Panc1 (cell line): ENCODE measurements around the gene FOXK2. TPM values are rescaled to one million over a fixed set of nuclear protein-coding genes. Genes with fewer than 3 reads are reported as not detected.

Experiments used
- ATAC-seq: fragments of 200-7000 bp; cut with Tn5 transposase; 2 replicates; pipeline ENCODE4 v1.9.1; 2020; ENCODE audit warnings: mild to moderate bottlenecking, moderate library complexity
- BruUV-seq: library from RNA; stranded (reverse); fragments of 400-500 nt; replicated peaks from 2 replicates; lab custom pipeline; 2021; lab: Mats Ljungman, UMichigan
- CTCF ChIA-PET: fragments of 300-600 bp; sonication (Branson Sonifier 250); formaldehyde crosslinking; loops from one replicate; lab custom pipeline; 2022; ENCODE audit warnings: antibody characterized with exemption; lab: Charles Lee
- POLR2A ChIA-PET: fragments of 300-600 bp; sonication (Branson Sonifier 250); formaldehyde crosslinking; loops from one replicate; lab custom pipeline; 2022; ENCODE audit warnings: antibody characterized with exemption; lab: Charles Lee
- DNase-seq: peaks from one replicate; pipeline ENCODE4 v3.0.0-alpha.2; 2010; ENCODE audit warnings: low read depth, low spot score
- H3K27ac ChIP-seq: 2 replicates; pipeline ENCODE4 v1.5.1; 2011; ENCODE audit warnings: mild to moderate bottlenecking, low read length, inconsistent platforms
- H3K27me3 ChIP-seq: fragments of 200-500 bp; sonication (Bioruptor generic); 2 replicates; pipeline ENCODE4 v1.6.0; 2014; ENCODE audit warnings: low read length, inconsistent platforms; ENCODE audit not compliant: control insufficient read depth, insufficient read depth
- H3K36me3 ChIP-seq: fragments of 200-500 bp; sonication (Bioruptor generic); 2 replicates; pipeline ENCODE4 v1.5.1; 2014; ENCODE audit warnings: inconsistent platforms, mild to moderate bottlenecking, low read length, moderate library complexity; ENCODE audit not compliant: control insufficient read depth, insufficient read depth
- H3K4me1 ChIP-seq: 2 replicates; pipeline ENCODE4 v1.5.1; 2011; ENCODE audit warnings: inconsistent platforms, mild to moderate bottlenecking, low read length, moderate library complexity; ENCODE audit not compliant: control insufficient read depth, insufficient read depth
- H3K4me3 ChIP-seq, 2 experiments: 2 replicates each; pipeline ENCODE4 v1.5.1; 2011 to 2012; ENCODE audit warnings: low read depth in 2 of 2, low read length in 2 of 2, mild to moderate bottlenecking in 2 of 2, inconsistent platforms in 1 of 2, moderate library complexity in 1 of 2
- H3K9me3 ChIP-seq: fragments of 200-500 bp; sonication (Bioruptor generic); 2 replicates; pipeline ENCODE4 v1.5.1; 2014; ENCODE audit warnings: low read depth, mild to moderate bottlenecking, inconsistent platforms, low read length, moderate library complexity; ENCODE audit not compliant: control insufficient read depth, insufficient read depth
- POLR2AphosphoS5 ChIP-seq: IDR thresholded peaks from 2 replicates; pipeline ENCODE4 v1.6.1; 2012; ENCODE audit warnings: mild to moderate bottlenecking, low read depth, low read length, moderate library complexity
- SIN3A ChIP-seq: IDR thresholded peaks from 2 replicates; pipeline ENCODE4 v1.6.1; 2012; ENCODE audit warnings: low read depth, mild to moderate bottlenecking, low read length, moderate library complexity, borderline replicate concordance; ENCODE audit not compliant: insufficient read depth
- TCF7L2 ChIP-seq: IDR thresholded peaks from 2 replicates; pipeline ENCODE4 v1.6.1; 2011; ENCODE audit warnings: mild to moderate bottlenecking, low read depth, low read length, inconsistent platforms
- in situ Hi-C: cut with HindIII; loops from 2 replicates; pipeline ENCODE4 v1.10.0; 2016; ENCODE audit warnings: low sequenced_read_pairs, low pct_unique_long_range_greater_than_20kb
- intact Hi-C: fragments of 100-400 bp; cut with micrococcal nuclease; formaldehyde crosslinking; loops from one replicate; pipeline ENCODE4 v1.10.0; 2022; ENCODE audit not compliant: unreplicated experiment
- total RNA-seq: library from RNA; stranded (reverse); gene quantifications from one replicate; pipeline ENCODE4 v1.2.1, GENCODE V29; 2021; ENCODE audit not compliant: unreplicated experiment
- TF ChIP-seq, protein P1 (sequence below): fragments of 450-650 bp; IDR thresholded peaks from 2 replicates; pipeline ENCODE4 v1.5.1; 2017; ENCODE audit warnings: mild to moderate bottlenecking
- TF ChIP-seq, protein P2 (sequence below), 2 experiments: IDR thresholded peaks; 2 replicates each; pipeline ENCODE4 v1.6.1; 2011 to 2012; ENCODE audit warnings: low read depth in 2 of 2, control low read depth in 1 of 2, low read length in 1 of 2, mild to moderate bottlenecking in 1 of 2, moderate library complexity in 1 of 2; ENCODE audit not compliant: insufficient read depth in 1 of 2

FOXK2 gene
- total RNA-seq, 1 experiment from 2014 or later, result 143 TPM

DNA sequence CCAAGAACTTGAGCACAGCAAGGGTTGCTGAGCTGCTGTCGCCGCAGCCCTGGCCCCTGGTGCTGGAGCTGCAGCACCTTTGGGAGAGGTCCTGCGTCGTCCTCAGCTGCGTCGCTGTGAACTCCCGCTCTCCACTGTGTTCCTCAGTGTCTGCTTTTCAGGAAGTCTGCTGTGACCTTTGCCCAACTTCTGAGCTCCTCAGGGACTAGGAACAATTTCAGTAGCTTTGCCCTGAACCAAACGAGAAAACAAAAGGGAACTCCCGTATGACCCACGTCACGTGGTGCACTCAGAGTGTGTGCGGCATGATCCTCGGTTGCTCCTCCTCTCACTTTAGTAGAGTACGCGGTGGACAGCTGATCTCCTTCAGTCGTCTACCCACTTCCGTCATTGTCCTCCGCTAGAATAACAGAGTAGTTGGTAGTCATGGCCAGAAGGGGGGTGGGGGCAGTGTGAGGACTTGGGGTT lies 84.5 kb downstream of the FOXK2 start:
- TF ChIP-seq TCF7L2, result no peak
- TF ChIP-seq, protein P1, sequence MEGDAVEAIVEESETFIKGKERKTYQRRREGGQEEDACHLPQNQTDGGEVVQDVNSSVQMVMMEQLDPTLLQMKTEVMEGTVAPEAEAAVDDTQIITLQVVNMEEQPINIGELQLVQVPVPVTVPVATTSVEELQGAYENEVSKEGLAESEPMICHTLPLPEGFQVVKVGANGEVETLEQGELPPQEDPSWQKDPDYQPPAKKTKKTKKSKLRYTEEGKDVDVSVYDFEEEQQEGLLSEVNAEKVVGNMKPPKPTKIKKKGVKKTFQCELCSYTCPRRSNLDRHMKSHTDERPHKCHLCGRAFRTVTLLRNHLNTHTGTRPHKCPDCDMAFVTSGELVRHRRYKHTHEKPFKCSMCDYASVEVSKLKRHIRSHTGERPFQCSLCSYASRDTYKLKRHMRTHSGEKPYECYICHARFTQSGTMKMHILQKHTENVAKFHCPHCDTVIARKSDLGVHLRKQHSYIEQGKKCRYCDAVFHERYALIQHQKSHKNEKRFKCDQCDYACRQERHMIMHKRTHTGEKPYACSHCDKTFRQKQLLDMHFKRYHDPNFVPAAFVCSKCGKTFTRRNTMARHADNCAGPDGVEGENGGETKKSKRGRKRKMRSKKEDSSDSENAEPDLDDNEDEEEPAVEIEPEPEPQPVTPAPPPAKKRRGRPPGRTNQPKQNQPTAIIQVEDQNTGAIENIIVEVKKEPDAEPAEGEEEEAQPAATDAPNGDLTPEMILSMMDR, result no peak
- TF ChIP-seq SIN3A, result no peak
- TF ChIP-seq POLR2AphosphoS5, result no peak
- TF ChIP-seq, protein P2, sequence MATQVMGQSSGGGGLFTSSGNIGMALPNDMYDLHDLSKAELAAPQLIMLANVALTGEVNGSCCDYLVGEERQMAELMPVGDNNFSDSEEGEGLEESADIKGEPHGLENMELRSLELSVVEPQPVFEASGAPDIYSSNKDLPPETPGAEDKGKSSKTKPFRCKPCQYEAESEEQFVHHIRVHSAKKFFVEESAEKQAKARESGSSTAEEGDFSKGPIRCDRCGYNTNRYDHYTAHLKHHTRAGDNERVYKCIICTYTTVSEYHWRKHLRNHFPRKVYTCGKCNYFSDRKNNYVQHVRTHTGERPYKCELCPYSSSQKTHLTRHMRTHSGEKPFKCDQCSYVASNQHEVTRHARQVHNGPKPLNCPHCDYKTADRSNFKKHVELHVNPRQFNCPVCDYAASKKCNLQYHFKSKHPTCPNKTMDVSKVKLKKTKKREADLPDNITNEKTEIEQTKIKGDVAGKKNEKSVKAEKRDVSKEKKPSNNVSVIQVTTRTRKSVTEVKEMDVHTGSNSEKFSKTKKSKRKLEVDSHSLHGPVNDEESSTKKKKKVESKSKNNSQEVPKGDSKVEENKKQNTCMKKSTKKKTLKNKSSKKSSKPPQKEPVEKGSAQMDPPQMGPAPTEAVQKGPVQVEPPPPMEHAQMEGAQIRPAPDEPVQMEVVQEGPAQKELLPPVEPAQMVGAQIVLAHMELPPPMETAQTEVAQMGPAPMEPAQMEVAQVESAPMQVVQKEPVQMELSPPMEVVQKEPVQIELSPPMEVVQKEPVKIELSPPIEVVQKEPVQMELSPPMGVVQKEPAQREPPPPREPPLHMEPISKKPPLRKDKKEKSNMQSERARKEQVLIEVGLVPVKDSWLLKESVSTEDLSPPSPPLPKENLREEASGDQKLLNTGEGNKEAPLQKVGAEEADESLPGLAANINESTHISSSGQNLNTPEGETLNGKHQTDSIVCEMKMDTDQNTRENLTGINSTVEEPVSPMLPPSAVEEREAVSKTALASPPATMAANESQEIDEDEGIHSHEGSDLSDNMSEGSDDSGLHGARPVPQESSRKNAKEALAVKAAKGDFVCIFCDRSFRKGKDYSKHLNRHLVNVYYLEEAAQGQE (IDR thresholded peaks at IDR 0.05; ENCODE audit: insufficient read depth in 1 of 2, low read depth in 2 of 2, low read length in 1 of 2), result no peak
- Histone ChIP-seq H3K36me3 (peaks cover 16% of the 10 kb centered on the region), H3K4me1 (no peaks in the 10 kb centered on the region), H3K27me3 (no peaks in the 10 kb centered on the region), H3K4me3 (no peak overlapping the region), H3K9me3 (no peaks in the 10 kb centered on the region), H3K27ac (no peak overlapping the region)
- ATAC-seq (no peak), DNase-seq (no peak)
- CTCF ChIA-PET, result no interaction called here
- BruUV-seq, result no TSS peak
- in situ Hi-C loops (no loop called here), intact Hi-C loops (no loop called here)
- POLR2A ChIA-PET, result no interaction called here

DNA sequence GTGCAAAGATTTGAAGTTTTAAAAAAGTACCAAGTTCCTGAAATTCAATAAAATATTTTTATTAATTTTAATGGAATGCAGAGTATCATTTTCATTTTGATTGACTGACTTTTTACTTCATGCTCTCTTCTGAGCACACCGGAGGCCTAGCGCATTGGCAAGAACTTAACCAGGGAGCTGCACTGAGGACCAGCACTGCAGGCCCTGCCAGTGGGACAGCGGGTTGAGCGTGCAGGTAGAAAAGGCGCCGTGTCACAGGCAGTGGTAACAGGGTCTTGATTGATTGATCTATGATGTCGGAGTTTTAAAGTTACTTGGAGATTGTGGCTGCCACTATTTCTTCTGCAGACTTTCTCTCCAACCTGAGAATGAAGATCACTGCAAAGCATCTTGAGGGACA lies 85.0 kb downstream of the FOXK2 start:
- Histone ChIP-seq H3K27me3 (no peaks in the 10 kb centered on the region), H3K36me3 (peaks cover 16% of the 10 kb centered on the region), H3K27ac (no peak overlapping the region), H3K9me3 (no peaks in the 10 kb centered on the region), H3K4me1 (no peaks in the 10 kb centered on the region), H3K4me3 (no peak overlapping the region)
- ATAC-seq (no peak), DNase-seq (no peak)
- POLR2A ChIA-PET, result no interaction called here
- TF ChIP-seq SIN3A, result no peak
- TF ChIP-seq, protein P1, result no peak
- TF ChIP-seq, protein P2 (IDR thresholded peaks at IDR 0.05; ENCODE audit: insufficient read depth in 1 of 2, low read depth in 2 of 2, low read length in 1 of 2), result no peak
- TF ChIP-seq POLR2AphosphoS5, result no peak
- no peak for TF ChIP-seq TCF7L2
- in situ Hi-C loops, result no loop called here
- no TSS peak for BruUV-seq
- intact Hi-C loops, result no loop called here
- CTCF ChIA-PET, result no interaction called here
